Stimulated activated CD4-positive, alpha-beta T cell treated with anti-CD3 and anti-CD28 coated beads, Interleukin-12 subunit alpha, Interleukin-12 subunit beta, amount 100 ng/mL, for 4 hours (primary cell): ENCODE data around the gene SLIT1.

Experiments used
- DNase-seq: peaks from one replicate; pipeline ENCODE4 v3.0.0-alpha.2; 2020

The SLIT1 gene

DNA sequence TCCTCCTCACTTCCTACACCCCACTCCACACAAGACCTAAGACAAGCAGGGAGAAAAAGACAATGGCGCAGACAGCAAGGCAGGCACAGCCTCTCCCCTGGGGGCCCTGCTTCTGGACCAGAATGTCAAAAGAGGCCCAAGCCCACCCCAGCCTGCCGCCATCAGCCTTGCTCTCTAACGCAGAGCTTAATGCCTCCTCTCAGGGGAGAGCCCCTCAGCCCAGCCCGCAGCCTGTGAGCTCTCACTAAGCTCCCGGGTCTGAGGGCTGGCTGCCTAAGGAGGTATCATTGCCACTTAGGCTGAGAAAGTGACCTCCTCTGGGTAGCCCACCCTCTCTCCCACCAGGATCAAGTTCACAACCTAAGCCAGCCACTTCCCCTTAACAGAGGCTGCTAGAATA, 16.7 kb downstream of the SLIT1 start:
- DNase-seq = no peak

- DNase-seq = no peak
These were observed 17.1 kb downstream of the SLIT1 start for GRCh38 chr10:97168645-97169044.

- DNase-seq = no peak
These were observed 20.3 kb downstream of the SLIT1 start for GRCh38 chr10:97165499-97165898.

GRCh38 chr10:97163781-97164501, 21.8 kb downstream of the SLIT1 start:
- no peak for DNase-seq

- DNase-seq = no peak
These were observed 22.6 kb downstream of the SLIT1 start for GRCh38 chr10:97163181-97163580.

GRCh38 chr10:97159646-97160305, 26.0 kb downstream of the SLIT1 start:
- no peak for DNase-seq

GRCh38 chr10:97157578-97158095, 28.1 kb downstream of the SLIT1 start:
- DNase-seq = no peak

GRCh38 chr10:97154781-97155180, 31.0 kb downstream of the SLIT1 start:
- no peak for DNase-seq

DNA sequence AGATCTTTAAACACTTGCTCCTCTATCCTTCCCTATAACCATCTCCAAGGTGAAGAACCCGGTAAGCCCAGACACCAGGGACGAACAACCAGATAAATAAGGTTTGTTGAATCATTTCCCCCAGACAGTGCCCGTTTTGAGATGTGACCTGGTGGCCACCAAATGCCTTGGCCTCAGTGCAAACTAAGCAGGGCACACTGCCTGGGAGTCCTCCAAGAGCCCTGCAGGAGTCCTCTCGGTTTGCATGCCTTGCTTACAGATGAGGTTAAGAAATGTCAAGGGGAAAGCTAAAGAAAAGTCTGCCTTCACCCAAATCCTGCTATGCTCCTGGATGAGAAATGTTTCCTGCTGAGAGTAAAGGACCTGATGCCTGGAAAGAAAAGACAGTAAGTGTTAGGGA, 31.6 kb downstream of the SLIT1 start:
- DNase-seq = no peak

DNA sequence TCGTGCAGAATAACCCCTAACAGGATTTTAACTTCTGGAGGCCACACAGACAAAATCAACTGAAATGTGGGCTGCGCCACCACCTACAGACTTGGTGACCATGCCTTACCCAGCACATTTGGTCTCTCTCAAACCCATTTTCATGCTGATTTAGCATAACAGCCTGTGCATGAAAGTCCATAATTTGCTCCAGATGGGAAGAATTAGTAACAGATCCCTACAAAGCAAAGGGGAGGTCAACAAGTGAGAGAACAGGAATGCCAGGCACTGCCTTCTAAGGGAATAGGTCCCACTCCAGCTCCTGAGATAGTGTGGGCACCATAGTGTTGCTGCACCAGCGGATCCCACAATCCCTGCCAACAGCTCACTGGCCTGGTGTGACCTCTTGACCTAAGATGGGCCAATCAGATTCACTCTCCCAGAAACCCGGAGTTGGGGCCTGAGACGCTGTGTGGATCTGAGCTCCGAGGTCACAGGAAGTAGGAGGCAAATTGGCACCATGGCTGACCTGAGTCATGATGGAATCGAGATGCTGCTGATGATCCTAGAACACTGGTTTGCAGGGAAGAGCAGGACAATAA, 32.4 kb downstream of the SLIT1 start:
- DNase-seq = no peak

DNA sequence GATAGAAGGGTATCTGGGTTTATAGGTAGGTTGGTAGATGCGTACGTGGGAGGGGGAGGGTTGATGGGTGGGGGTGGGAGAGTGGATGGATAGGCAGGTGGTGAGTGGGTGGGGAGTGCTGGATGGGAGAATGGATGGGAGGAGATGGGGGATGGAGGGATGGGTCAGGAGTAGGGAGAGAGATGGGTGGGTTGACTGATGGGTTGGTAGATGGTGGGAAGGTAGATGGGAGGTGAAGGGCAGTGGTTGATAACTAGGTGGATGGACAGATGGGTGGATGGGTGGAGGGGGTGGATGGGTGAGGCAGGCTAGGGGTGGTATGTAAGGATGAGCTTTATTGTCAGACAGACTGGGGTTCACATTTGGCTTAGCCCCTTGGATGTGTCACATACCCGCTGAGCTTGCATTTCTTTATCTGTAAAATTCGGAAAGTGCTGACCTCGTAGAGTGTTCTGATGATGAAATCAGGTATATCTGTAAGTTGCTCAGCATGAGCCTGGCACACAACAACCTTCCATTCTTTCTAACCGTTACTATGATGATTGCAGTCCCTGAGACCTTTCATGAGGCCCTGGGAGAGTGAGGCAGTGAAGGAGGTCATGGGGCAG, 34.3 kb downstream of the SLIT1 start:
- DNase-seq = no peak

DNA sequence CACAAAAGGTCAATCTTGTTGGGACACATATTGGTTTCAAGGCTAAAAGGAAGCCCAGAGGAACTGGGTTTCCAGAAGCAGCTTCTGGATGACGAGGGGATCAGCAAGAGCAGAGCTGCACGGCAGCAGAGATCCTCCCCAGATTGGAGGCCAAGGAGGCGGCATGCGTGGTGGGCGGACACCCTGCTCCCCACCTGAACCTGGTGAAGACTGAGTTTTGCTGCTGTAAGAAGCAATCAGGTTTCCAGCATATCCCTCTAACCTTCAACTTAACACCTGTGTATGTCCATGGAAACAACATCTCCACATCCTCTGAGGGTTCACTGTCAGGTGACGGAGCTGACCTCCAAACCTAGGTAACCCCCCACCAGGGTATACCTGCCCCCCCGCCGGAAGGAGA, 35.1 kb downstream of the SLIT1 start:
- DNase-seq = no peak

GRCh38 chr10:97150013-97150595, 35.7 kb downstream of the SLIT1 start:
- no peak for DNase-seq

DNA sequence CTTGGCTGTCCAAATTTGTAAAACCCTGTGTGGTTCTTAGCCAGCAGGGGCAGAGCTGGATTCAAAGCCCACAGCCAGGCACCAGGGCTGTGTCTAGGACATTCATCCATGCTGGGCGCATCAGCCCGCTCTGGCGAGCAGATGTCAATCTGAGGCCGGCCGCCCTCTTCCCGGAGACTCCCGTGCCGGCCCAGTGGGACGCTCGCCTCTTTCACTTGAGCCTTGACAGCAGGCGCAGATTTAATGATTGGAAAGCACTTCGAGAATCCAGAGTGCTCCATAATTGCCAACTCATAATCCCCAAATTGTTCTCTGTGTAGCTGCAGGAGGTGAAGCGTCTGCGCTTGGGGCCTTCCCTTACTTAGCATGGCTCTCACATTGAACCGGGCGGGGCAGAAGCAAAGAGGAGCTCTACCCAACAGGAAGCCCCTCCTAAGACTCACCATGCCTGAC, 36.7 kb downstream of the SLIT1 start:
- DNase-seq = no peak

DNA sequence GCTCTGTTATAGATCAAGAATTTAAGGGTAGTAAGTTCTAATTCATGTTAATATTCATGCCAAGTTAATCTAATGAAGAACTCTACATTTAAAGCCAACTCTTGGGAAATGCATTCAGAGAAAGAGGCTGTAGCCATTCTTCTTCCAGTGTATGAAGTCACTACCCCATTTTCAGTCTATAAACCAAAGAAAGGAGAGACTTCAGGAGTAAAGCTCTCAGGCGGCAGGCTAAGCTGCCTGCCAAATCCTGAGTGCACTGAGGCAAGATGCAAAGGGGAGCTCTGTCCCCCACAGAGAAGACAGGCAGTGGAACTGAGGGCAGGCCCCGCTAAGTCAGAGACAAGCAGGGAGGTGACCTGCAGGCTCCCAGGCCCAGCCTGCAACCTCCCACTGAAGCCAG, 41.5 kb downstream of the SLIT1 start:
- no peak for DNase-seq

DNA sequence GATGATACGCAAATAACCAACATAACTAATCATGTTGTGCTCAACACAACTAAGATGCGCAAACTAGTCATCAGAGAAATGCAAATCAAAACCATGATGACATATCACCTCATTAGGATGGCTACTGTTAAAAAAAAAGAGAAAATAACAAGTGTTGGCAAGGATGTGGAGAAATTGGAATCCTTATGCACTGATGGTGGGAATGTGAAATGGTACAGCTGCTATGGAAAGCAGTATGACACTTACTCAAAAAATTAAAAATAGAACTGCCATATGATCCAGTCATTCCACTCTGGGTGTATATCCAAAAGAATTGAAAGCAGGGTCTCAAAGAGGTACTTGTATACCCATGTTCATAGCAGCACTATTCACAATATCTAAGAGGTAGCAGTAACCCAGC, 42.9 kb downstream of the SLIT1 start:
- no peak for DNase-seq

DNA sequence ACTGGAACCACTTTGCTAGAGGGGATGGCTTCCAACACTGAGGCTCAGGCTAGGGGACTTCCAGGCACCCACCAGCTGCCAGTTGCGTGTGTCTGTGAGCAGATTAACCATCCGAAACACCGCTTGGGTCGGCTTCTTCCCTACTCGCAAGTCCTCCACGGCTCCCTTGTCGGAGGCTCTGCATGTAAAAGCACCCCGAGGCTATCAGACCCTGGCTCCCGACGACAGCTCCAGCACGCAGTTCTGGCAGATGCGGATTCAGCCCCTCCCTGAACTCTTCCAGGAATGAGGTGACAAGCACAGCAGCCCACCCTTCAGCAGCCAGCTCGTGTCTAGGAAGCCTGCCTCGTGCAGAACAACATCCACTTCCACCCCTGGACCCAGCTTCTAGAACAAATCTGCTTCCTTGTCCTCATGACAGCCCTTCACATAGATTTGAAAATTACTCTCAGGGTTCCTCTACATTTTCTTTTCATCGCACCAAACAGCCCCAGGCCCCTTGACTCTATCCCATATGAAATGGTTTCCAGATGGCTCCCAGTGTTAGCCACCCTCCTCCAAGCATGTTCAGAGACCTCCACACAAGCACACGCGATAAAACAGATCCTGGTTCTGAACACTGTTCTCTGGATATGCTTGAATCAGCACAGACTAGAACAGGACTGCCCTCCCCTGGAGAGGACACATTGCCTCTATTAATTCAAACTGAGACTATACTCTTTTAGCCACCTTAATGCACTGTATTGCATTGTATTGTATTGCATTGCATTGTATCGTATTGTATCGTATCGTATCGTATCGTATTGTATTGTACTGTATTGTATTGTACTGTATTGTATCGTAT, 44.6 kb downstream of the SLIT1 start:
- no peak for DNase-seq

GRCh38 chr10:97140049-97140846, 45.5 kb downstream of the SLIT1 start:
- no peak for DNase-seq

GRCh38 chr10:97139651-97140048, 46.1 kb downstream of the SLIT1 start:
- no peak for DNase-seq

DNA sequence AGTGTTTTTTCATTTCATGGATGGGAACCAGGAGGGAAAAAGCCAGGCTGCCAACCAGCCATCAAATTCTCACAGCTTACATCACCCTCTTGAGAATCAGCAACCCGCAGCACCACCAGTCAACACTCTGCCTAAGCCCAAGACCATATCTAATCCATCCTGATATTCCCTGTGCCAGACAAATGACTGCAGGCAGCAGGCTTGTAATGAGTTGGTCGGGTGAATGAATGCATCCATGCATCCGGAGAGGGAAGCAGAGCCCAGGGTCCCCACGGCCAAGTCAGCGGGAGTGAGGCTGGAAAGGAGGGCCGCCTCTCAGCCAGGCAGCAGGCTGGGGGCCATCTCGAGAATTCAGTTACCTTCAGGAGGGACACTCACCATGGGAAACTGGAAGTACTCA, 46.9 kb downstream of the SLIT1 start:
- DNase-seq = no peak

GRCh38 chr10:97138174-97138573, 47.6 kb downstream of the SLIT1 start:
- no peak for DNase-seq
